ENCODE results near the gene GNAZ. TPM values are rescaled to one million over a fixed set of nuclear protein-coding genes. Genes with fewer than 3 reads are reported as not detected.
"Not testable (repeated sequence)": the region's sequence is repeated elsewhere in the genome, so short reads cannot be mapped to it uniquely, and the experiment has no call there.

The GNAZ gene
- total RNA-seq, 1 experiment from 2014 or later = 11.1 TPM

DNA sequence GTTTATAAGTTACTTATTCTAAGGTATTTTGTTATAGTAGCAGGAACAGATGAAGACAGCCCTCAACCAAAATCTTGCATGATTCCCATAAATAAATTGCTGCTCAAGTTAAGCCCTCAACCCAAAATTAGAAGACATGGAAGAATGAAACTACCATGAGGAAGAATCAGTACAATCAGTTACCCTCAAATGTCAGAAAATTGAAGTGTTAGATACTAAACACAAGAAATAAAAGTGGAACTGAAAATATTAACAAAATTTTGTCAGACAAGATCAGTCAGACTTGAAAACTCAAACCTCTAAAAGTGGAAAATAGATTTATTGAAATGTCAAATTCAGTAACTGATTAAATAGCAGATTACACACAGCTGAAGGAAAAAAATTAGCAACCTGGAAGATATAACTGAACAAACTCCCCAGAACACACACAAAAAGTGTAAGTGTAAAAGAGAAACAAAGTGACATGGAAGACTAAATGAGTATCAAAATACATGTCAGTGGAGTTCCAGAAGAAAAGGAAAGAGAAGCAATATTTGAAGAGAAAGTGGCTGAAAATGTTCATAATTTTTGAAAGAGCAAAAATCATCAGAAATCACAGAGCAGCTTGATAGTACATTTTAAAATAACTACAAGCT lies 49.5 kb upstream of the GNAZ start (continued):
- TF ChIP-seq, protein P1, sequence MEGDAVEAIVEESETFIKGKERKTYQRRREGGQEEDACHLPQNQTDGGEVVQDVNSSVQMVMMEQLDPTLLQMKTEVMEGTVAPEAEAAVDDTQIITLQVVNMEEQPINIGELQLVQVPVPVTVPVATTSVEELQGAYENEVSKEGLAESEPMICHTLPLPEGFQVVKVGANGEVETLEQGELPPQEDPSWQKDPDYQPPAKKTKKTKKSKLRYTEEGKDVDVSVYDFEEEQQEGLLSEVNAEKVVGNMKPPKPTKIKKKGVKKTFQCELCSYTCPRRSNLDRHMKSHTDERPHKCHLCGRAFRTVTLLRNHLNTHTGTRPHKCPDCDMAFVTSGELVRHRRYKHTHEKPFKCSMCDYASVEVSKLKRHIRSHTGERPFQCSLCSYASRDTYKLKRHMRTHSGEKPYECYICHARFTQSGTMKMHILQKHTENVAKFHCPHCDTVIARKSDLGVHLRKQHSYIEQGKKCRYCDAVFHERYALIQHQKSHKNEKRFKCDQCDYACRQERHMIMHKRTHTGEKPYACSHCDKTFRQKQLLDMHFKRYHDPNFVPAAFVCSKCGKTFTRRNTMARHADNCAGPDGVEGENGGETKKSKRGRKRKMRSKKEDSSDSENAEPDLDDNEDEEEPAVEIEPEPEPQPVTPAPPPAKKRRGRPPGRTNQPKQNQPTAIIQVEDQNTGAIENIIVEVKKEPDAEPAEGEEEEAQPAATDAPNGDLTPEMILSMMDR (IDR thresholded peaks at IDR 0.05 in 2 of 3, conservative IDR thresholded peaks at IDR 0.05 in 1 of 3; ENCODE audit: borderline replicate concordance in 1 of 3, insufficient read depth in 1 of 3, low read depth in 2 of 3, low read length in 2 of 3) = no peak
- TF ChIP-seq POLR2A (IDR thresholded peaks at IDR 0.05; ENCODE audit: borderline replicate concordance, extremely low read depth, insufficient read depth, insufficient read length) (no peak), EZH2 (IDR thresholded peaks at IDR 0.05) (no peak)

DNA sequence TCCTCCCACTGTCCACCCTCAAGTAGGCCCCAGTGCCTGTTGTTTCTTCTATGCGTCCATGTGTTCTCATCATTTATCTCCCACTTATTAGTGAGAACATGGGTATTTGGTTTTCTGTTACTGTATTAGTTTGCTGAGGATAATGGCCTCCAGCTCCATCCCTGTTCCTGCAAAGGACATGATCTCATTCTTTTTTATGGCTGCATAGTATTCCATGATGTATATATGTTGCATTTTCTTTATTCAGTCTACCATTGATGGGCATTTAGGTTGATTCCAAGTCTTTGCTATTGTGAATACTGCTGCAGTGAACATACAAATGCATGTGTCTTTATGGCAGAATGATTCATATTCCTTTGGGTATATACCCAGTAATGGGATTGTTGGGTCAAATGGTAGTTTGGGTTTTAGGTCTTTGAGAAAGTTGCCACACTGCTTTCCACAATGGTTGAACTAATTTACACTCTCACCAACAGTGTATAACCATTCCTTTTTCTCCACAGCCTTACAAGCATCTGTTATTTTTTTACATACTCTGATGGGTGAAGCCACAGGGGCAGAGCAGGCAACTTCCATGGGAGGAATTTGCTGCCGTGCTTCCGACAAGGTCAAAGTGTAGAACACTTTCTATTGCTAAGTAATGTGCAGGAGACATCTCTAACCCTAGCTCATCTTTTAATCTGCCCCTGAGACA lies 48.5 kb upstream of the GNAZ start:
- H3K9ac ChIP-seq (ENCODE audit: low read length); H3K9me3 ChIP-seq (ENCODE audit: control insufficient read depth in 1 of 2, insufficient read depth in 1 of 2, low read depth in 1 of 2, low read length in 2 of 2); BruUV-seq (replicated peaks); H3K27ac ChIP-seq (ENCODE audit: low read depth, low read length); H3K9me2 ChIP-seq (ENCODE audit: insufficient read depth); H2AFZ ChIP-seq (ENCODE audit: low read depth, low read length, poor library complexity, severe bottlenecking); RAD21 ChIA-PET (ENCODE audit: low non-redundant PET in 1 of 2, low total read pairs in 2 of 2, uncharacterized antibody in 2 of 2, unreplicated experiment in 2 of 2); H3K4me1 ChIP-seq (ENCODE audit: control insufficient read depth in 1 of 2, insufficient read depth in 2 of 2, low read length in 2 of 2); H3K4me3 ChIP-seq (replicated peaks in 1 of 2; ENCODE audit: low read depth in 1 of 2, low read length in 2 of 2); H3K27me3 ChIP-seq (ENCODE audit: insufficient read depth, low read length); H3K79me2 ChIP-seq (ENCODE audit: insufficient read depth, low read length); H3K36me3 ChIP-seq (ENCODE audit: control insufficient read depth in 1 of 2, insufficient read depth in 2 of 2, low read length in 2 of 2); POLR2A ChIA-PET; H4K20me1 ChIP-seq (ENCODE audit: insufficient read depth); DNase-seq (ENCODE audit: low read depth, low spot score); intact Hi-C loops (cut with micrococcal nuclease); H3K4me2 ChIP-seq (ENCODE audit: low read length); ATAC-seq; CTCF ChIA-PET: not testable (repeated sequence)

DNA sequence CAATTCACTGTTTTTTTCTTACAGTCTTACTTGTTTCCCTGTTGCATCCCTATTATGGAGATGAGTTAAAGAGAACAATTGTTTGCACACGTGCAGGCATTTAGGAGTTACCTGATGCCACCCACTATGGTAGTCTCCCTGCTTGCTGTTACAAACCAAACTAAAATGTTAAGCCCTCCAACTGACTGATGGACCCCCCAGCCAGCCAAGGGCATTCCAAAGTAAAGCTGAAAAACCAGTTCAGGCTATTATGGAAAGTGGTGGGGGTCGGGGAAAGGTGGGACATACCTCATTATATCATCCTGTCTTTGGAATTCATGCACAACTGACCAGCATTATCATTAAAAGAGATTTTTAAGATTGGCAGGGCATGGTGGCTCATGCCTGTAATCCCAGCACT lies 47.0 kb upstream of the GNAZ start:
- RAD21 ChIA-PET (ENCODE audit: low non-redundant PET in 1 of 2, low total read pairs in 2 of 2, uncharacterized antibody in 2 of 2, unreplicated experiment in 2 of 2) = no interaction called here
- CTCF ChIA-PET = no interaction called here
- no peak for DNase-seq (ENCODE audit: low read depth, low spot score)
- TF ChIP-seq TCF7L2 (IDR thresholded peaks at IDR 0.05; ENCODE audit: borderline replicate concordance, extremely low read depth, insufficient read depth, insufficient read length) (no peak), RAD21 (IDR thresholded peaks at IDR 0.05; ENCODE audit: low read depth) (no peak), YY1 (IDR thresholded peaks at IDR 0.05; ENCODE audit: extremely low read depth, insufficient replicate concordance, low read depth, low read length) (no peak)
- BruUV-seq (replicated peaks) = no TSS peak
- Histone ChIP-seq H2AFZ (ENCODE audit: low read depth, low read length, poor library complexity, severe bottlenecking) (no peak overlapping the region), H3K4me3 (replicated peaks in 1 of 2; ENCODE audit: low read depth in 1 of 2, low read length in 2 of 2) (no peak overlapping the region), H4K20me1 (ENCODE audit: insufficient read depth) (no peaks in the 10 kb centered on the region), H3K27ac (ENCODE audit: low read depth, low read length) (no peak overlapping the region), H3K9ac (ENCODE audit: low read length) (no peak overlapping the region), H3K27me3 (ENCODE audit: insufficient read depth, low read length) (no peaks in the 10 kb centered on the region), H3K4me2 (ENCODE audit: low read length) (no peak overlapping the region), H3K9me2 (ENCODE audit: insufficient read depth) (no peaks in the 10 kb centered on the region), H3K4me1 (ENCODE audit: control insufficient read depth in 1 of 2, insufficient read depth in 2 of 2, low read length in 2 of 2) (no peaks in the 10 kb centered on the region), H3K9me3 (ENCODE audit: control insufficient read depth in 1 of 2, insufficient read depth in 1 of 2, low read depth in 1 of 2, low read length in 2 of 2) (no peaks in the 10 kb centered on the region), H3K79me2 (ENCODE audit: insufficient read depth, low read length) (no peaks in the 10 kb centered on the region), H3K36me3 (ENCODE audit: control insufficient read depth in 1 of 2, insufficient read depth in 2 of 2, low read length in 2 of 2) (no peaks in the 10 kb centered on the region)
- intact Hi-C loops (cut with micrococcal nuclease) = no loop called here
- POLR2A ChIA-PET = no interaction called here
- no peak for ATAC-seq

All from HCT116 (cell line).